ENCODE data around the gene ZBTB16. TPM values are rescaled to one million over a fixed set of nuclear protein-coding genes. Genes with fewer than 3 reads are reported as not detected.

ZBTB16 gene
- total RNA-seq, 2 experiments from 2014 or later: 19.1 to 20.6 TPM

GRCh38 chr11:114110123-114110522, 50.6 kb downstream of the ZBTB16 start:
- Histone ChIP-seq H3K9me3 (ENCODE audit: control insufficient read depth in 1 of 2, insufficient read depth in 1 of 2, low read length in 2 of 2) (no peaks in the 10 kb centered on the region), H3K4me1 (ENCODE audit: insufficient read depth, low read length) (peaks cover 3% of the 10 kb centered on the region), H3K27me3 (ENCODE audit: control insufficient read depth in 1 of 2, insufficient read depth in 2 of 2, low read length in 2 of 2) (peaks cover 0 to 4% of the 10 kb centered on the region in 2 experiments), H3K4me3 (ENCODE audit: low read length) (no peak overlapping the region), H3K27ac (ENCODE audit: low read depth in 1 of 2, low read length in 2 of 2) (no peak overlapping the region), H3K36me3 (ENCODE audit: insufficient read depth, low read length) (no peaks in the 10 kb centered on the region)
- DNase-seq (no peak), ATAC-seq (ENCODE audit: poor library complexity) (no peak)
- no peaks in the 10 kb centered on the region for H3K36me3 Mint-ChIP-seq (ENCODE audit: low read depth)
- POLR2A ChIA-PET: no interaction called here
- H3K4me3 Mint-ChIP-seq: no peak overlapping the region
- H3K27ac Mint-ChIP-seq: no peak overlapping the region
- intact Hi-C loops (cut with DNase I, micrococcal nuclease): no loop called here
- CTCF ChIA-PET: no interaction called here
- TF ChIP-seq CTCF (IDR thresholded peaks at IDR 0.05): no peak
- no peaks in the 10 kb centered on the region for H3K9me3 Mint-ChIP-seq
- H3K27me3 Mint-ChIP-seq: peaks cover 20% of the 10 kb centered on the region
- peaks cover 42% of the 10 kb centered on the region for H3K4me1 Mint-ChIP-seq (ENCODE audit: low read depth)

GRCh38 chr11:114110952-114111947, 51.7 kb downstream of the ZBTB16 start:
- no peak overlapping the region for H3K27ac Mint-ChIP-seq
- H3K9me3 ChIP-seq (ENCODE audit: control insufficient read depth in 1 of 2, insufficient read depth in 1 of 2, low read length in 2 of 2): no peaks in the 10 kb centered on the region
- H3K9me3 Mint-ChIP-seq: no peaks in the 10 kb centered on the region
- ChIA-PET POLR2A (no interaction called here), CTCF (no interaction called here)
- DNase-seq: no peak
- H3K27me3 ChIP-seq (ENCODE audit: control insufficient read depth in 1 of 2, insufficient read depth in 2 of 2, low read length in 2 of 2): peaks cover 0 to 4% of the 10 kb centered on the region in 2 experiments
- ATAC-seq (ENCODE audit: poor library complexity): no peak
- no peaks in the 10 kb centered on the region for H3K36me3 ChIP-seq (ENCODE audit: insufficient read depth, low read length)
- no peaks in the 10 kb centered on the region for H3K4me1 ChIP-seq (ENCODE audit: insufficient read depth, low read length)
- no peak overlapping the region for H3K4me3 Mint-ChIP-seq
- H3K27ac ChIP-seq (ENCODE audit: low read depth in 1 of 2, low read length in 2 of 2): no peak overlapping the region
- no peaks in the 10 kb centered on the region for H3K36me3 Mint-ChIP-seq (ENCODE audit: low read depth)
- no peak for TF ChIP-seq CTCF (IDR thresholded peaks at IDR 0.05)
- intact Hi-C loops (cut with DNase I, micrococcal nuclease): no loop called here
- H3K4me3 ChIP-seq (ENCODE audit: low read length): no peak overlapping the region
- peaks cover 20% of the 10 kb centered on the region for H3K27me3 Mint-ChIP-seq
- peaks cover 30% of the 10 kb centered on the region for H3K4me1 Mint-ChIP-seq (ENCODE audit: low read depth)

- no peaks in the 10 kb centered on the region for H3K36me3 ChIP-seq (ENCODE audit: insufficient read depth, low read length)
- H3K4me3 ChIP-seq (ENCODE audit: low read length): no peak overlapping the region
- Mint-ChIP-seq H3K36me3 (ENCODE audit: low read depth) (no peaks in the 10 kb centered on the region), H3K9me3 (no peaks in the 10 kb centered on the region), H3K4me3 (no peak overlapping the region), H3K4me1 (ENCODE audit: low read depth) (peaks cover 17% of the 10 kb centered on the region), H3K27ac (no peak overlapping the region), H3K27me3 (peaks cover 29% of the 10 kb centered on the region)
- intact Hi-C loops (cut with DNase I, micrococcal nuclease): no loop called here
- H3K27me3 ChIP-seq (ENCODE audit: control insufficient read depth in 1 of 2, insufficient read depth in 2 of 2, low read length in 2 of 2): no peaks in the 10 kb centered on the region
- ChIA-PET CTCF (no interaction called here), POLR2A (interaction anchor here (0.6 kb wide), 1 partner anchor 204 kb away, joined by 3 read pairs; no protein-coding TSS in a partner anchor)
- ATAC-seq (ENCODE audit: poor library complexity) (no peak), DNase-seq (no peak)
- no peak overlapping the region for H3K27ac ChIP-seq (ENCODE audit: low read depth in 1 of 2, low read length in 2 of 2)
- no peaks in the 10 kb centered on the region for H3K4me1 ChIP-seq (ENCODE audit: insufficient read depth, low read length)
- TF ChIP-seq CTCF (IDR thresholded peaks at IDR 0.05): no peak
- no peaks in the 10 kb centered on the region for H3K9me3 ChIP-seq (ENCODE audit: control insufficient read depth in 1 of 2, insufficient read depth in 1 of 2, low read length in 2 of 2)
Measured at GRCh38 chr11:114115451-114115928, 56.0 kb downstream of the ZBTB16 start.
